ENCODE results near the gene CYSTM1. TPM values are rescaled to one million over a fixed set of nuclear protein-coding genes. Genes with fewer than 3 reads are reported as not detected.

CYSTM1 gene
- polyA plus RNA-seq, 1 donor from 2014 or later, result 6.6 TPM

DNA sequence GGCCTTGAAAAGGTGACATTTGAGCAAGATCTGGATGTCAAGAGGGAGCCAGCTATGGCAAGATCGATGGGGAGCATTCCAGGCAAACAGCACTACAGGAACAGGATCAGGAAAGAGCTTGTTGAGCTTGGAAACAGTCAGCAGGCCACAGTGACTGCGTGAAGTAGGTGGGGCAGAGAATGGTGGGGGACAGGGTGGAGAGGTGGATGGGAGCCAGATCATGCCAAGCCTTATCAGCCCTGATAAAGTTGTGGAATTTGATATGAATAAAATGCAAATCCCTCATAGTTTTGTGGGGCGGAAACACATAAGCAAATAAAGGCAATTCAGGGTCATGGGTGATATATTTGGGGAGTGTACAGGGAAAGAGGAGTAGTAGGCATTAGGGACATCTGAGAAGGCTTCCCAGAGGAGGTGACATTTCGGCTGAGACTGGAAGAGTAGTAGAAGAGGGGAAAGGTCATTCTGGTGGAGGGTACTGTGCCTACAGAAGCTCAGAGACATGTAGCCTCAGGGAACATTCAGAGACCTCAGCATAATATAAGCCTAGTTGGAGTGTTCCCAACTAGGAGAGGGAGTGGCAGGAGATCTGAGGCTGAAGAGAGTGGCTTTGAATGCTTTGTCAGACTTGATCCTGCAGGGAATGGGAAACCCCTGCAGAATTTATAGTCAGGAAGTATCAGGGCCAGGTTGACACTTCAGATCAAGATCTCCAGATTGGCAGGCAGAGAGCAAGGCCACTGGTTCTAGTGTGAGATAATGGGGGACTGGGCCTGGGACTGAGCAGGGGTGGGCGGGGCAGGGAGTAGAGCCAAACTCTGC, 9.7 kb upstream of the CYSTM1 start:
- H3K27ac ChIP-seq (ENCODE audit: low read length), result no peak overlapping the region
- no peaks in the 10 kb centered on the region for H3K36me3 ChIP-seq (ENCODE audit: insufficient read depth, low read length)
- no peaks in the 10 kb centered on the region for H3K27me3 ChIP-seq (ENCODE audit: insufficient read depth, low read depth, low read length)
- no peak overlapping the region for H3K4me3 ChIP-seq (ENCODE audit: low read length)
- no peak overlapping the region for H3K9ac ChIP-seq (ENCODE audit: low read length)
- no peaks in the 10 kb centered on the region for H4K20me1 ChIP-seq (ENCODE audit: insufficient read depth)
- no peak overlapping the region for H2AFZ ChIP-seq (ENCODE audit: low read depth, low read length)
- no peaks in the 10 kb centered on the region for H3K9me3 ChIP-seq (ENCODE audit: low read length)
- H3K4me2 ChIP-seq (ENCODE audit: low read length), result no peak overlapping the region
- no peaks in the 10 kb centered on the region for H3K9me2 ChIP-seq (ENCODE audit: insufficient read depth, low read length)
- H3K79me2 ChIP-seq (replicated peaks; ENCODE audit: insufficient read depth, low read length), result no peaks in the 10 kb centered on the region
- no peaks in the 10 kb centered on the region for H3F3A ChIP-seq (ENCODE audit: insufficient read depth, low read length, poor library complexity, severe bottlenecking)
- no peak for TF ChIP-seq EP300 (conservative IDR thresholded peaks at IDR 0.05; ENCODE audit: poor library complexity, severe bottlenecking)
- no peak for TF ChIP-seq EZH2 (IDR thresholded peaks at IDR 0.05; ENCODE audit: borderline replicate concordance, insufficient read depth, low read length, poor library complexity, severe bottlenecking)
- no peak for TF ChIP-seq TAF1 (IDR thresholded peaks at IDR 0.05; ENCODE audit: low read depth)
- TF ChIP-seq SMC3 (conservative IDR thresholded peaks at IDR 0.05; ENCODE audit: poor library complexity), result no peak
- TF ChIP-seq MXI1 (conservative IDR thresholded peaks at IDR 0.05; ENCODE audit: poor library complexity, severe bottlenecking), result no peak
- TF ChIP-seq, protein P1, sequence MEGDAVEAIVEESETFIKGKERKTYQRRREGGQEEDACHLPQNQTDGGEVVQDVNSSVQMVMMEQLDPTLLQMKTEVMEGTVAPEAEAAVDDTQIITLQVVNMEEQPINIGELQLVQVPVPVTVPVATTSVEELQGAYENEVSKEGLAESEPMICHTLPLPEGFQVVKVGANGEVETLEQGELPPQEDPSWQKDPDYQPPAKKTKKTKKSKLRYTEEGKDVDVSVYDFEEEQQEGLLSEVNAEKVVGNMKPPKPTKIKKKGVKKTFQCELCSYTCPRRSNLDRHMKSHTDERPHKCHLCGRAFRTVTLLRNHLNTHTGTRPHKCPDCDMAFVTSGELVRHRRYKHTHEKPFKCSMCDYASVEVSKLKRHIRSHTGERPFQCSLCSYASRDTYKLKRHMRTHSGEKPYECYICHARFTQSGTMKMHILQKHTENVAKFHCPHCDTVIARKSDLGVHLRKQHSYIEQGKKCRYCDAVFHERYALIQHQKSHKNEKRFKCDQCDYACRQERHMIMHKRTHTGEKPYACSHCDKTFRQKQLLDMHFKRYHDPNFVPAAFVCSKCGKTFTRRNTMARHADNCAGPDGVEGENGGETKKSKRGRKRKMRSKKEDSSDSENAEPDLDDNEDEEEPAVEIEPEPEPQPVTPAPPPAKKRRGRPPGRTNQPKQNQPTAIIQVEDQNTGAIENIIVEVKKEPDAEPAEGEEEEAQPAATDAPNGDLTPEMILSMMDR (IDR thresholded peaks at IDR 0.05; ENCODE audit: poor library complexity, severe bottlenecking), result no peak

DNA sequence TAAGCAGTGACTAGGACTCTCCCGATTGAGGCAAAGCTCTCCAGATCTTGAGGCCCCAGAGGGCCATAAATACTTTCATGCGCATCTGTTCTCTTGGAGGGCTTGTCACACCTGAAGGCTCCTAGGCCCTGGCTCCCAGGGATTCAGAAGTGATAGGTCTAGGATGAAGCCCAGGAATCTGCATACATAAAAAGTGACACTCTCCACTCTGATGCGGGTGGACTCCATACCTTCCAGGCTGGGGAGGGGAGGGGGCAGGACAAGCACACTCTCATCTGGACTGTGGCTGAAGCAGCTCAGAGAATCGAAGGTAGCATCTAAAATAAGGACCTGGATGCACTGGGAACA, 9.1 kb upstream of the CYSTM1 start:
- Histone ChIP-seq H3K4me3 (ENCODE audit: low read length) (no peak overlapping the region), H4K20me1 (ENCODE audit: insufficient read depth) (no peaks in the 10 kb centered on the region), H3F3A (ENCODE audit: insufficient read depth, low read length, poor library complexity, severe bottlenecking) (no peaks in the 10 kb centered on the region), H3K9me2 (ENCODE audit: insufficient read depth, low read length) (no peaks in the 10 kb centered on the region), H3K79me2 (replicated peaks; ENCODE audit: insufficient read depth, low read length) (no peaks in the 10 kb centered on the region), H3K27me3 (ENCODE audit: insufficient read depth, low read depth, low read length) (no peaks in the 10 kb centered on the region), H3K27ac (ENCODE audit: low read length) (no peak overlapping the region), H2AFZ (ENCODE audit: low read depth, low read length) (no peak overlapping the region), H3K4me2 (ENCODE audit: low read length) (no peak overlapping the region), H3K9ac (ENCODE audit: low read length) (no peak overlapping the region), H3K9me3 (ENCODE audit: low read length) (no peaks in the 10 kb centered on the region), H3K36me3 (ENCODE audit: insufficient read depth, low read length) (no peaks in the 10 kb centered on the region)
- TF ChIP-seq EP300 (conservative IDR thresholded peaks at IDR 0.05; ENCODE audit: poor library complexity, severe bottlenecking), result no peak
- TF ChIP-seq TAF1 (IDR thresholded peaks at IDR 0.05; ENCODE audit: low read depth), result no peak
- TF ChIP-seq, protein P1 (IDR thresholded peaks at IDR 0.05; ENCODE audit: poor library complexity, severe bottlenecking), result no peak

DNA sequence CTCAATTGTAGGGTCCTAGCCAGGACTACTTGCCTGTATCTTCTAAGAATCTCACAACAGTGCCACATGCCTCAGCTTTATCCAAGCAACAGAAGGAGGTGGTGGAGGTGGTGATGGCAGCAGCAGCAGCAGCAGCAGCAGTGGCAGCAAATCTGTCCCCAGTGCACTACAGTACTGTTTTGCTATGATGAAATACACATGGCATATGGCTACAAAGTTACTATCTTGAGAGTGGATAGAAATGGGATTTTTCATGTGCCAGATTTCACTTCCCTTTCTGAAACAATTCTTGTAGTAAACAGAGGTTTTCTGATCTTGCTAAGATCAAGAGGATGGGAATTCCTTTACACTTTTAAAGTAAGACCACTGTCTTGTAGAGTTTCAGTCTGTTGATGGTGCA, 8.1 kb upstream of the CYSTM1 start:
- no peaks in the 10 kb centered on the region for H3F3A ChIP-seq (ENCODE audit: insufficient read depth, low read length, poor library complexity, severe bottlenecking)
- no peak overlapping the region for H3K4me2 ChIP-seq (ENCODE audit: low read length)
- no peaks in the 10 kb centered on the region for H4K20me1 ChIP-seq (ENCODE audit: insufficient read depth)
- TF ChIP-seq, protein P2, sequence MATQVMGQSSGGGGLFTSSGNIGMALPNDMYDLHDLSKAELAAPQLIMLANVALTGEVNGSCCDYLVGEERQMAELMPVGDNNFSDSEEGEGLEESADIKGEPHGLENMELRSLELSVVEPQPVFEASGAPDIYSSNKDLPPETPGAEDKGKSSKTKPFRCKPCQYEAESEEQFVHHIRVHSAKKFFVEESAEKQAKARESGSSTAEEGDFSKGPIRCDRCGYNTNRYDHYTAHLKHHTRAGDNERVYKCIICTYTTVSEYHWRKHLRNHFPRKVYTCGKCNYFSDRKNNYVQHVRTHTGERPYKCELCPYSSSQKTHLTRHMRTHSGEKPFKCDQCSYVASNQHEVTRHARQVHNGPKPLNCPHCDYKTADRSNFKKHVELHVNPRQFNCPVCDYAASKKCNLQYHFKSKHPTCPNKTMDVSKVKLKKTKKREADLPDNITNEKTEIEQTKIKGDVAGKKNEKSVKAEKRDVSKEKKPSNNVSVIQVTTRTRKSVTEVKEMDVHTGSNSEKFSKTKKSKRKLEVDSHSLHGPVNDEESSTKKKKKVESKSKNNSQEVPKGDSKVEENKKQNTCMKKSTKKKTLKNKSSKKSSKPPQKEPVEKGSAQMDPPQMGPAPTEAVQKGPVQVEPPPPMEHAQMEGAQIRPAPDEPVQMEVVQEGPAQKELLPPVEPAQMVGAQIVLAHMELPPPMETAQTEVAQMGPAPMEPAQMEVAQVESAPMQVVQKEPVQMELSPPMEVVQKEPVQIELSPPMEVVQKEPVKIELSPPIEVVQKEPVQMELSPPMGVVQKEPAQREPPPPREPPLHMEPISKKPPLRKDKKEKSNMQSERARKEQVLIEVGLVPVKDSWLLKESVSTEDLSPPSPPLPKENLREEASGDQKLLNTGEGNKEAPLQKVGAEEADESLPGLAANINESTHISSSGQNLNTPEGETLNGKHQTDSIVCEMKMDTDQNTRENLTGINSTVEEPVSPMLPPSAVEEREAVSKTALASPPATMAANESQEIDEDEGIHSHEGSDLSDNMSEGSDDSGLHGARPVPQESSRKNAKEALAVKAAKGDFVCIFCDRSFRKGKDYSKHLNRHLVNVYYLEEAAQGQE (IDR thresholded peaks at IDR 0.05; ENCODE audit: borderline replicate concordance), result no peak
- TF ChIP-seq, protein P1 (IDR thresholded peaks at IDR 0.05; ENCODE audit: poor library complexity, severe bottlenecking), result no peak
- H3K9ac ChIP-seq (ENCODE audit: low read length), result no peak overlapping the region
- H3K27ac ChIP-seq (ENCODE audit: low read length), result no peak overlapping the region
- no peak overlapping the region for H3K4me3 ChIP-seq (ENCODE audit: low read length)
- H3K9me3 ChIP-seq (ENCODE audit: low read length), result no peaks in the 10 kb centered on the region
- H3K79me2 ChIP-seq (replicated peaks; ENCODE audit: insufficient read depth, low read length), result no peaks in the 10 kb centered on the region
- H3K36me3 ChIP-seq (ENCODE audit: insufficient read depth, low read length), result no peaks in the 10 kb centered on the region
- no peak overlapping the region for H2AFZ ChIP-seq (ENCODE audit: low read depth, low read length)
- no peaks in the 10 kb centered on the region for H3K9me2 ChIP-seq (ENCODE audit: insufficient read depth, low read length)
- no peaks in the 10 kb centered on the region for H3K27me3 ChIP-seq (ENCODE audit: insufficient read depth, low read depth, low read length)

Data from neural cell (in vitro differentiated cells).